Activated CD8-positive, alpha-beta memory T cell treated with anti-CD3 and anti-CD28 coated beads, Interleukin-2, amount 50 U/mL, for 1 hour (primary cell): ENCODE measurements around the gene ROBO1.
"Not testable (repeated sequence)": the region's sequence is repeated elsewhere in the genome, so short reads cannot be mapped to it uniquely, and the experiment has no call there.

ENCODE experiments used
- DNase-seq: peaks from one replicate; pipeline ENCODE4 v3.0.0-alpha.2; 2020; ENCODE audit errors: extremely low read depth

ROBO1 gene

DNA sequence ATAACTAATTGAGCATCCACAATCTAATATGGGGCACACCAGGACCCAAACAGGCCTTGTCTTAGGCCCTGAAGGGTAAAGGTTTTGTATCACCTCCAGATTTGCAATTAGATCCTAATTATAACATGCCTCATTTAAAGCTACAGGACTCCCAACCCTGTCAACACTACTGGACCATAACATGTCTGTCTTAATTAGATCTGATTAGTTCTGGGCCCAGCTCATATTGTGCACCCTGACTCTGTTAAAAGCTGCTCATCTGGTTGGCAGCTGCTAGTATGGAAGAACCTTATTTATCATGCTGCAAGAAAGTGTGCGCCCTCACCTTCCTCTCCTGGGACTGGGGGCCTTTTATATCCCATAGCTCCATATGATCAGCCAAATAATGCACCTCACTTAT, 457.8 kb downstream of the ROBO1 start:
- no peak for DNase-seq

DNA sequence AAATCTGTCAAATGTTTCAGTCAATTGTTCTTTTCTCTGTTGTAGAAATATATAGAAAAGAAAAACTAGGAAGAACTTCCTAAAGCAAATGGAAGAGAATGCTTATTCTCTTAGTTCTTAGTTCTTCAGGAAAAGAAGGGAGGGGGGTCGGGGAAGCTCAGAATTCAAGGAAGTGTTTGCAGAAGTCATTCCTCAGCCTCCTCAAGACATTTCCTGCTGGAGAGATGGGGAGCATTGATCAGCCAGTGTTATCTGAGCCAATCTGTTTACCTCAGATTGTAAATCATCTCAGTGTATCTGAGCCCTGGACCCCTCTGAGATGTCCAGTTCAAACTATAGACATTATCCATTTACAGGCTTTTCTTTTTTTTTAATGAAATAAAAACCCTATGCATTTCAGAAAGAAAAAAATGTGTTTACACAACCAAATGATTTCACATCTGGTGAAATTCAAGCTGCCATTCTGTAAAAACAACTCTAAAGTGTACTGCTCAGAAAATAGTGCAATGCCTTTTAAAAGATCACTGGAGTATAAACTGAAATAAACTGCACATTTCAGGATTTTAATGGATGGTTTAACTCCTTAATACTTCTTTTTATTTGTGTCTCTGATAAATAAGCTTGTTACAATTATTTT, 460.7 kb downstream of the ROBO1 start:
- DNase-seq: no peak

DNA sequence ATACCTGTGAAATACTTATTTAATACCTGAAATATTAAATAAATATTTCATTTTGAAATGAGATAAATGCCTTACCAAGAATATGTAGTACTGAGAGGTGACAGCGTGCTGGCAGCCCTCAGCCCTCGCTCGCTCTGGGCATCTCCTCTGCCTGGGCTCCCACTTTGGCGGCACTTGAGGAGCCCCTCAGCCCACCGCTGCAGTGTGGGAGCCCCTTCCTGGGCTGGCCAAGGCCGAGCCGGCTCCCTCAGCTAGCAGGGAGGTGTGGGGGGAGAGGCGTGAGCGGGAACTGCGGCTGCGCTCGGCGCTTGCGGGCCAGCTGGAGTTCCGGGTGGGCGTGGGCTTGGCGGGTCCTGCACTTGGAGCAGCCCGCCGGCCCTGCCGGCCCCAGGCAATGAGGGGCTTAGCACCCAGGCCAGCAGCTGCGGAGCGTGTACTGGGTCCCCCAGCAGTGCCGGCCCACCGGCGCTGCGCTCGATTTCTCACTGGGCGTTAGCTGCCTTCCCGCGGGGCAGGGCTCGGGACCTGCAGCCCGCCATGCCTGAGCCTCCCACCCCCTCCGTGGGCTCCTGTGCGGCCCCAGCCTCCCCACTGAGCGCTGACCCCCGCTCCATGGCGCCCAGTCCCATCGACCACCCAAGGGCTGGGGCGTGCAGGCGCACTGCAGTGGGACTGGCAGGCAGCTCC, 467.7 kb downstream of the ROBO1 start:
- DNase-seq: not testable (repeated sequence)

DNA sequence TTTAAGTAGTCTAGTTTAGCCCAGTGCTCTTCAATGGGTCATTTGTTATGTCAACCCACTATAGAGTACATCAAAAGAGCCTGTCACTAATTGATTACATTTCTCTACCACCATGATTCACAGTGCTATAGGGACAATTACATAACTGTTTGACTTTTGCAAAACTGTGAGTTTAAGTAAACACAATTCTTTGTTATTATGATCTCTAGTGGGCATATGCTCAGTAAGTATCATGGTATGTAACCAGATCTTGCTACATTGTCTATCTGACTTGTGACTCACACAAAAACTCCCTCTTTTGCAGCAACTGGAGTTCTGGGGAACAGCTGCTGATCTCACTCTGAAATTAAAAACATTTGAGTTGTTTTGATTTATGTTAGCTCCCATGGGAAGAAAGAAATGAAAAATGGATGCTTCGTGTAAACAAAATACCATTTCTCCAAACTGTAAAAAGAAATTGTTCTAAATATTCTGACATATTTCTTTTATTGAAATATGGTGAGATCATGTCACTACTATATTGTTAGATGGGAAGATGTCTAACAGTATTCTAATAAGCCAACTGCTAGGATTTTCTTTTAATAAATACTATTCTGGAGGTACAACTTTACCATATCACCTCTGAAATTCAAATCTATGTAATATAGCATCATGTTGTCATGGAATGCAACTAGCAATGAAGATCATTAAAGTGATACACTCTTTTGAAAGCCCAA, 470.4 kb downstream of the ROBO1 start:
- no peak for DNase-seq

DNA sequence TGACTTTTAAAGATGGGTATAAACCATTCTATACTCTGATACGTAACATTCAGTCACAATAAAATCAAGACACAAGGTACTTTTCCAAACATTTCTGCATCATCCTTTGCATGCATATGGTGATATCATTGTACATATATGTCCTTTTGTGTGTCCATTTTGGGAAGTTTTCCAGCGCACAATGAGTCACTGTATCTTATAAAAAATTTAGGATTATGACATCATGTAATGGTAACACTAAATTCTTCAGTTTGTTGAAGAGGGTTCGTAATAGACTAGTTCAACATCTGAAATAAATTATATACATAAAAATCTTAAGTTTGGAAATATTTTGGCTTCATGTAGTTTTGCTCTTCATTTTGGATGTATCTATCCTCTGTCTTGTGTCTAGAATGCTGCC, 480.9 kb downstream of the ROBO1 start:
- DNase-seq: no peak

DNA sequence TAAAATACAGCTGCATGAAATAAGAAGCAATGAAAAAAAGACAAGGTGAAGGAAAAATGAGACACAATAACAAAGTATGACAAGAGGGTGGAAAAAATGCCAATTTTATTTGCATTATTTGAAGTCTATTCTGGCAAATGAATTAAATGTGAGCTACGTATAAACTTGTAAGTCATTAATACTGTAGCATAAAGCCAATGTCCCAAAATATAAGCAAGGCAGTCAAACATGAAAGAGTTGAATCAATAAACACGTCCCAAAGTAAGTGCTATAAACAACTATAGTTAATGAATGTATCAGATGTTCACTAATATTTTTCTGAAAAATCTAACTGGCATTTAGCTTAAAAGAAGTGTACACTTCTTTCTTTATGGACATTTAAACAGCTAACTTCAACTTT, 481.9 kb downstream of the ROBO1 start:
- DNase-seq: no peak

DNA sequence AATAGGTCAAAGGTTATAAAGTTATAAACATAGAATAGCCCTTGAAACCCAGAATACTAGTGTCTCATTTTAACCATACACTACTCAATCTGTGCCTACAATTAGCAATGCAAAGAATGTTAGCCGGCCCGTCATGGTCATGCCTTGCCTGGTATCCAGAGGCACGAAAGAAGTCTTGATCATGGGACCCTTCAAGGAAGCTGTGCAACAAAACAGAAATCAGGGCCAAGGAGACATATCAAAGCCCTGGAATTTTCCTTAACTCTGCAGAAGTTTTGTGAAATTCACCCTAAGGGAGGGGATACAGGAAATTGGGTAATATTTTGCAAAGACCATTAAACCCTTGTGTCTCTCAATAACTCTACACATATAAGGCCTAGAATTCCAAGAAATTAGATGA, 482.4 kb downstream of the ROBO1 start:
- no peak for DNase-seq

DNA sequence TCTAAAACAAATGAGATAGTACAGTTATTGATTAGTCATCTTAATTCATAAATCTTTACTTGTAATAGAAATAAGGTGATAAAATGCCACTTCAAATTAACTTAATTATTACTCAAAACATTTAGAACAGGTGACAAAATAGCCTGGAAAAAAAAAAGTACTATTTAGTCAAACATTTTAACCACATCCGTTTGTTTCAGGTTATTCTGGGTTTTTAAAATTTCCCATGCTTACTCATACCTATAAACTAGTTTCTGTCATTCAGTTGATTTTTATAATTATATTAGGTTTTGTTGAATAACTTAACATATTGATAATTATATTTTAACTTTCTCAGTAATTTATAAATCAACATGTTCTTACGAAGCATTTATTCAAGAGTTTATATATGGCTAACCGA, 483.0 kb downstream of the ROBO1 start:
- no peak for DNase-seq

DNA sequence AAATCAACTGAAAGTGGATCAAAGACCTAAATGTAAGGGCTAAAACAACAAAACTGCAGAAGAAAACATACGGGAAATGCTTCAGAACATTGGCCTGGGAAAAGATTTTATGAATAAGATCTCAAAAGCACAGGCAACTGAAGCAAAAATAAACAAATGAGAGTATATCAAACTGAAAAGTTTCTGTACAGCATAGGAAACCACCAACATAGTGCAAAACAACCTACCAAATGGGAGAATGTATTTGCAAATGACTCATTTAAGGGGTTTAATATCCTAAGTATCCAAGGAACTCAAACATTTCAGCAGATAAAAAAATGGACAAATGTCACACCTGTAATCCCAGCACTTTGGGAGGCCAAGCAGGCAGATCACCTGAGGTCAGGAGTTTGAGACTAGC, 489.1 kb downstream of the ROBO1 start:
- DNase-seq: no peak

DNA sequence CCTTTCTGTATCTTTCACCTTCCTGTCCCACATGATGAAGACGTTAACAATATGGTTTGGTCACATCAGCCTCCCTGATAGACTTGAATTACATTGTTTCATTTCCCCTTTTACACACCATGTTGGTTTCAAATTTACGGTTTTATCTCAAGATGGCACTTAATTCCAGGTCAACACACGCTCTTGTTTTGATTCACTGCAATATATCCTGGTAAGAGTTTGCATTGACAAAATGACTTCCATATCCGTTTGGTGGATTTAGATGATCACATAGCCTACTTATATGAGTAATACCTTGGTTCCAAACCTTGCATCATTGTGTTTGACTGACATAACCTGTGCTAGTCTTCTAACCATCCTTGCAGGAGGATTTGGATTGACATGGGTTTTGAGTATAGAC, 499.4 kb downstream of the ROBO1 start:
- DNase-seq: no peak

DNA sequence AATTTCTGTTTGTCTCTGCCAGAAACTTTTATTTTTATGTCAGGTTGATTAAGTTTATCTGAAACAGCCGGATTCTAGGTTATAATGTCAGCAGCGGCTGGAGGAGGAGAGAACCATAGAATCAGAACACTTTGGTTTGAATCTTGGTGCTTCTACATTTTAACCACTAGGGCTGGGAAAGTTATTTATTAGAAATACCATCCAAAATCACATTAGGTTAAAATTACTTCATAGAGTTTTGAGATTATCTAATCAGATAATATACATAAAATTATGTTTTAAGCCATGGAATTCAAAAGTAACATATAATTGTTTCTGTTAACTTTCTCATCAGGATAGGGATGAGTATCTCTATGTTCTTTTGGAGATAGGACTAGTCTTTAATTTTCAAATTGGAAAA, 502.9 kb downstream of the ROBO1 start:
- DNase-seq: no peak

DNA sequence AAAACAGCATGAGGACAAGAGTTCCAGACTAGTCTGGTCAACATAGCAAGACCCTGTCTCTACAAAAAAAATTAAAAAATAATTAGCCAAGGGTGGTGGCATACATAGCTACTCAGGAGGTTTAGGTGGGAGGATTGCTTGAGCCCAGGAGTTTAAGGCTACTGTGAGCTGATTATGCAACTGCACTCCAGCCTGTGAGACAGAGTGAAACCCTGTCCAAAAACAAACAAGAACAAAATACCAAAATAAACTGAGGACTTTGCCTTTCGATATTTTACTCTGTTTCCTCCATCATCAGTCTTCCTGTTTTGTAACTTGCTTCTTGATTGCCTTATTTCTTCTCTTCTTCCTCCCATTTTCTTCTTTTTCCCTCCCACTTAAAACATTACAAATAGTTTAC, 504.4 kb downstream of the ROBO1 start:
- no peak for DNase-seq

DNA sequence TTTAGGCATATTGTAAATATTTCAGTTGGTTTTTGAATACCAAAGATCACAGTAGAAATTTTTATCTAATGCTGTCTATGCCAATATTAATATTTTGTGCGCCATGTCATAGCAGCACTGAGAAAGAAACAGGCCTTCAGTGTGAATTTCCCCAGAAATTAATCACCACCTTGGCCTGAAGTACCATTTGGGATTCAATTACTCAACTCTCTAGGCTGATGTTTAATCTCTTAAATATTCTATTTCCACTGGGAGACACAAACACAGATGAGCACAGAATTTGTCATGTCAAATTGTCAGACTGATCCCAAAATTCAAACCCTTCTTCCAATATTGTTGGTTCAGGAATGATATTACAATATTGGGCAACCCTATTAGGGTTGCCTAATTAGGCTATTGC, 509.3 kb downstream of the ROBO1 start:
- no peak for DNase-seq

DNA sequence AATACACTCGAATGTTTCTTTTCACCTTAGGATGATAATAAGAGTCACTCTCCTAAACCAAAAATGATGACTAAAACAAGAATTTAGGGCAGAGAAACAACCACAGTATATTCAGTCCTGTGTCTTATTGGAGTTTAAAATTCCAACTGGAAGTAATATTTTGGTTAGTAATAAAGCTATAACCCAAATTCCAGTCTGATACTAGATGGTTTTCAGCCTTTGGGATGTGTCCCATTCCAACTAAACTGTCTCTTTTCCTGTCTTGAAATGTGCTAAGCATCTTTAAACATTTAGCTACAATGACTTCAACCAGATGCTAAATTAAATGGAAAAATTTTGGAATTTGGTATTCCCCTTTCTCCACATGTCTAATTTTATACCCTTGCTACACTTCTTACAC, 510.0 kb downstream of the ROBO1 start:
- no peak for DNase-seq

DNA sequence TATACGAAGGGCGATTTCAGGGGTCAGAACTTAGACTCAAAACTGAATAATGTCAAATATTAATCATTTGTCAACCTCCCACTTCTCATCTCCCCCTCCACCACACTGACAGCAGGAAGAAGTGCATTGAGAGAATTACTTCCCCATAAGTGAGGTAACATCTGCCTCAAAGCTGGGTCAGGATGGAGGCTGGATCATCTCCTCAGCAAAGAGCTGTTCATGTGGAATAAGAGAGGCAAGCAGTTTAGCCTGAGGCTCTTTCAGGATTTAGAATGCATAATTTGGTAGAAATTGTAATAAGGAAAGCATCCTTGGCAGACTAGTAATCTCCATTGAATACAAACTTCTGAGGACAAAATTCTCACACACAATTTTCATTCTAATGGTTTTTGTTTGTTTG, 512.1 kb downstream of the ROBO1 start:
- no peak for DNase-seq

DNA sequence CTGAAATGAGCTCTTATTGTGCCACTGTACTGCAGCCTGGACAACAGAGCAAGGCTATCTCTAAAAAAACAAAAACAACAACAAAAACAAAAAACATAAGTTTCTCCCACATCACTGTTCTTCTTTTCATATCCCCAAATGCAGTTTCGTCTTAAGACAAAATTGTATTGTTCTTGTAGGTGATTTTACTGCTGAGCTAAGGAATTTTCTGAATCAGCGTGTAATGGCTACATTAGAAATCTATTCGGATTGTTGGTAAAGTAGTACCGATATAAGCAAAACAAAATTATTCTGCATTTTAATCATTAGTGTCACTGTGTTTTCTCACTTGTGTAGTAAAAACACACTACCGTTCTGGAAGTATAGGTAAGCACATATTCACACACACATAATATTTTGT, 512.5 kb downstream of the ROBO1 start:
- DNase-seq: no peak

DNA sequence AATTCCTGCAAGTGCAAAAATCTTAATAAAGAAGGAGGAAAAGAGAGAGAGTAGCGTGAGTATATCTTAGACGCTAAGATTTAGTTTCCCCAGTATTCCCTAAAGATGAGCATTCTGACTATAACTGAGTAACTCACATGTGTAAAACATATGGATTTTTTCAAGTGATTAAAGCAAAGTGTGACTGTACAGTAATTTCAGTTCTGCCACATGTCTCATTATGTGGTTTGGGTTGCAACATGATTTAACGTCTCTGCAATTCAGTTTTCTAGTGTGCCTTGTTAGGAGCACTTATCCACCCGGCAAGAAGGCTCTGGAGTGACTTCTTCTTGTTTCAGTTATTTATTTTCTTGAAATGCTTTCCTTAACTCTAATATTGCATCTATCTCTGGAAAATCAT, 514.1 kb downstream of the ROBO1 start:
- DNase-seq: no peak

DNA sequence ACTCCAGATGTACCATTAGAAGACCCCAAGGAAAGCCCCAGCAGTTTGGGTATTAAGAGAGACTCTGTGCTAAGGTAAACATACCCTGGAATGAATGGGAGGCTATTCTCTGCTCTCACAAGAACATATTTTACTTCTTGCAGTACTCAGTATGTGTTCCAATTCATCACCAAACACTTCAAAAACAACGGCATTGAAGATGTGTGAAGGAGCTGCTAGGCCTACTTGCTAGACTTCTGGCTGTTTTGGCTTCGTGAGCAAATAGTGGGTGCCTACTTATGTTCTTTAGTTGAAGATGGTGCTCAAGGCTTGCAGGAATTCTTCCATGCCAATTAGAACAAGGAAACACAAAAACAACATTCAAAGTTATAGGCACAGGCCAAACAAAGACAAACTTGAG, 514.5 kb downstream of the ROBO1 start:
- DNase-seq: no peak

DNA sequence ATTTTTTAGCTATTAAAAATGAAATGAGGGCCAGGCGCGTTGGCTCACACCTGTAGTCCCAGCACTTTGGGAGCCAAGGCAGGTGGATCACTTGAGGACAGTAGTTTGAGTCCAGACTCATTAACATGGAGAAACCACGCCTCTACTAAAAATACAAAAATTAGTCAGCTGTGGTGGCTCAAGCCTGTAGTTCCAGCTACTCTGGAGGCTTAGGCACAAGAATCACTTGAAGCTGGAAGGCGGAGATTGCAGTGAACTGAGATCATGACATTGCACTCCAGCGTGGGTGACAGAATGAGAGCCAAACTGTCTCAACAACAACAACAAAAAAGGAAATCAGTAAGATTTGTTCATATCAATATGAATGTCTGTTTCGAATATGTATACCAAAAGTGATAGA, 517.1 kb downstream of the ROBO1 start:
- no peak for DNase-seq

DNA sequence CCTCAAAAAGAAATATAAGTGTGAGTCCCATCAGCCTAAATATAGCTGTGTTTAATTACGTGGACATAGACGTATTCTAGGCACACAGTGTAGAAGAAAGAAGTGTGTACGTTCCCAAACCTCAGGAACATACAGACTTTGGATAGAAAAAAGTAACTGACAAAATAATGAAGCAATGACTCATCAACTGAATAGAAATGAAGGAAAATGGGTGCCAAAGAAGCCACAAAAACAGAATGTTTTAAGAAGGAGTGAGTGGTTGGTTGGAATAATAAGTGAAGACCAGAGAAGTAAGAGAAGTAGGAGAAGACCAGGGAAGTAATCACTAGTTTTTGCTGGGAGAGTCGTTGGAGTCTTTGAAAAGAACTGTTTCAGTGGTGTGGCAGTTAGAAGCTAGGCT, 518.1 kb downstream of the ROBO1 start:
- no peak for DNase-seq

DNA sequence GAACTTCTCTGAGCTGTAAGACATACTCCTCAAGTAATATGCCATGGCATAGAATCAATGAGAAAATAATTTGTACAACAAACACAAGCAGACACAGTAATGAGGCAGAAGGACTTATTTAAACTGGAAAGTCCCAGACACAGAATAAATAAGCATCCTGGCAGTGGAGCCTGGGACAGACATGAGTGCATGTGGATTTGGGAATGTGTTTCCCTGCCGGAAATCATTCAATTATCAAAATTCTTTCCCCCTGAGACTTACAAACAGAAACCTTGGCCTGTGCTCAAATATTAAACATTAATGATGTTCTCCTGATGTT, 520.1 kb downstream of the ROBO1 start:
- DNase-seq: no peak

DNA sequence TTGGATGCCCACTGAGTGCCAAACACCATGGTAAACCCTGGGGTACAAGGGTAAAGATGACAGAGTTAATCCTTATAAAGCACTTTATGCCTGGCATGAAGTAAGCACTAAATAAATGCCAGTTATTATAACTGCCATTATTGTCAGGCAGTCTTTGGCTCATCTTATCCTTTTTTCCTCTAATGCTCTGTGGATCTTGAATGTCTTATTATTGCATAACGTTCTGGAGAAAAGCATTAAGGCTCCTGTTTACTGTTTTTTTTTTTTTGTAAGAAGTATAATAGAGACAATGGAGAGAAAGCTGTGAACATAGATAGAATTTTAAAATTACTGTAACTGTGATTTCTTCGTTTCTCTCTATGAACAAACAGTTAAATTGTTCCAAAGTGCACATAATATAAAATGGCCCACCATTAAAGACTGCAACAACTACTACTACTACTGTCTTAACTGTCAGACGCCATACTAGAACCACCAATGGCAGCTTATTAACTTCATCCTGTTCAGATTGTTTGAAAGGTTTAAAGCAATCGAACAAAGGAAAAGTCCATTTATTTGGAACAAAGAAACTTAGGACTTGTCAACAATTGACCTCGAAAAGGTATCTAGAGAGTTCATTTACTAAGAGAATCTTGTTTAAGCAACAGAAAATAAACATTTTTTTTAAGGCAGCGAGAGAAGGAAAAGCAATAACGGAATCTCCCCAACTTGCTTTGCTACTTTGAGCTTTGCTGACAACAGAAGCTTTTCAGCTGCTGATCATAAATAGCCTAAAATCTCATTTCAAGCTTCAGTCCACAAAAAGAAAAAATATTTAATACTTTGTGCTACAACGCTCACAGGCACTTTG, 520.7 kb downstream of the ROBO1 start:
- DNase-seq: no peak
